GM12873 (cell line): Measurements from ENCODE around the gene JARID2.

Experiments used
- CTCF ChIP-seq: IDR thresholded peaks from 2 replicates; pipeline ENCODE4 v1.5.1; 2012; ENCODE audit warnings: low read depth, mild to moderate bottlenecking, moderate library complexity, low read length, control low read depth; ENCODE audit not compliant: insufficient read depth; ENCODE audit errors: missing control alignments

JARID2 gene

GRCh38 chr6:15518057-15518456, 272.2 kb downstream of the JARID2 start:
- no peak for TF ChIP-seq CTCF

- no peak for TF ChIP-seq CTCF
Measured at GRCh38 chr6:15518878-15519277, 273.0 kb downstream of the JARID2 start.

GRCh38 chr6:15519681-15520080, 273.8 kb downstream of the JARID2 start:
- TF ChIP-seq CTCF, result no peak

- no peak for TF ChIP-seq CTCF
Measured at GRCh38 chr6:15520626-15521203, 274.8 kb downstream of the JARID2 start.

- no peak for TF ChIP-seq CTCF
Measured at GRCh38 chr6:15521582-15521981, 275.7 kb downstream of the JARID2 start.

GRCh38 chr6:15522026-15522425, 276.2 kb downstream of the JARID2 start:
- TF ChIP-seq CTCF, result no peak

GRCh38 chr6:15522427-15522826, 276.6 kb downstream of the JARID2 start:
- no peak for TF ChIP-seq CTCF
